ENCODE measurements around the gene MRE11. TPM values are rescaled to one million over a fixed set of nuclear protein-coding genes. Genes with fewer than 3 reads are reported as not detected.

Gene MRE11
- total and polyA plus RNA-seq, 10 of the 15 experiments (the other 5 are each of a cell fraction or from before 2014, with no cell fraction given): 16.2 to 39.2 (median 26.9) TPM

DNA sequence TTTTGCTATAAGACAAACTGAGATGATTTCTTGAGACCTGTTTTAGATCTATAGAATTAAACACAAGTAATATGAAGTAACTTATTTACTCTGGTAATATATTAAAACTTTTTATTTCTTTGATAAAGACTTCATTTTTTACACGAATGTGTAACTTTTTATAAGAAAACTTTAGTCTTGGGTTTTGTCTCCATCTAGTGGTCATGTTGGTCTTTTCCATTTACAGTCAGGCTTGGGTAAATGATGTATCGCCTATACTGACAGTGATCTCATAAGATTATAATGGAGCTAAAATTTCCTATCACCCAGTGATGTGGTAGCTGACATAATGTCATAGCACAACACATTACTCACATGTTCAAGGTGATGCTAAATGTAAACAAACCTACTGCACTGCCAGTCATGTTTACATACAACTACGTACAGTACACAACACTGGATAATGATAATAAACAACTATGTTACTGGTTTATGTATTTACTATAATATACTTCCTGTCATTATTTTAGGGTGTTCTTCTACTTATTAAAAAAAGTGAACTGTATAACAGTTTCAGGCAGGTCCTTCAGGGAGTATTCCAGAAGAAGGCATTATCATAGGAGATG lies 11.1 kb upstream of the MRE11 start:
- Histone ChIP-seq H3K4me3 (no peak overlapping the region), H3K36me3 (ENCODE audit: control insufficient read depth in 2 of 2, insufficient read depth in 2 of 2, low read length in 1 of 2) (no peaks in the 10 kb centered on the region; a peak in 1 of 4 replicates), H4K20me1 (ENCODE audit: control insufficient read depth, insufficient read depth) (no peaks in the 10 kb centered on the region), H3K4me2 (ENCODE audit: control insufficient read depth, insufficient read depth) (no peak overlapping the region), H3K4me1 (ENCODE audit: control insufficient read depth, insufficient read depth, low read length) (no peaks in the 10 kb centered on the region), H3K27ac (ENCODE audit: control insufficient read depth, insufficient read depth) (no peak overlapping the region), H3K9ac (ENCODE audit: control insufficient read depth, insufficient read depth, low read length) (no peak overlapping the region), H2AFZ (ENCODE audit: control insufficient read depth, low read depth, low read length) (no peak overlapping the region), H3K27me3 (replicated peaks in 1 of 2; ENCODE audit: control insufficient read depth in 2 of 2, insufficient read depth in 2 of 2, low read length in 1 of 2) (no peaks in the 10 kb centered on the region), H3K9me3 (replicated peaks; ENCODE audit: control insufficient read depth, insufficient read depth, low read length) (no peaks in the 10 kb centered on the region), H3K79me2 (ENCODE audit: control insufficient read depth, insufficient read depth, low read length) (no peaks in the 10 kb centered on the region)
- ATAC-seq (peak; percentile 84), DNase-seq (ENCODE audit: low read depth, low spot score) (no peak), FAIRE-seq (peak; percentile 83)
- in situ Hi-C loops (cut with MboI) (loop anchor here (5.0 to 10.0 kb wide), 3 partner anchors 177 to 610 kb away; no protein-coding TSS in a partner anchor), intact Hi-C loops (cut with micrococcal nuclease; ENCODE audit: unreplicated experiment) (loop anchor here (1.0 to 5.0 kb wide), 5 partner anchors 88 to 610 kb away; no protein-coding TSS in a partner anchor)
- RAD21 ChIA-PET (ENCODE audit: unreplicated experiment): interaction anchor here (0.5 to 1.6 kb wide), 26 partner anchors 10 to 841 kb away, joined by 3 to 20 read pairs (median 4); partner anchors contain the start of genes CWC15, KDM4D and PANX1
- CTCF ChIA-PET: interaction anchor here (0.6 to 5.0 kb wide), 48 partner anchors 9 to 609 kb away, joined by 3 to 88 read pairs (median 4); partner anchors contain the start of genes ANKRD49 and MRE11
- SMC1A ChIA-PET (ENCODE audit: uncharacterized antibody, unreplicated experiment): interaction anchor here (0.8 to 5.6 kb wide), 23 partner anchors 12 to 609 kb away, joined by 3 to 59 read pairs (median 4); no protein-coding TSS in a partner anchor
- WGBS (ENCODE audit: insufficient coverage, insufficient replicate concordance, low lambda C conversion rate, missing lambda C conversion rate): 2% methylated on average over 3 of the region's 3 CpGs
- POLR2A ChIA-PET: no interaction called here
- no TSS peak for BruUV-seq (replicated peaks)
- no peak for TF ChIP-seq ZBTB4 (CRISPR knock-in tag; IDR thresholded peaks at IDR 0.05)
- no peak for TF ChIP-seq ZNF274 (IDR thresholded peaks at IDR 0.05; ENCODE audit: insufficient read depth, insufficient read length)
- TF ChIP-seq, protein P1, sequence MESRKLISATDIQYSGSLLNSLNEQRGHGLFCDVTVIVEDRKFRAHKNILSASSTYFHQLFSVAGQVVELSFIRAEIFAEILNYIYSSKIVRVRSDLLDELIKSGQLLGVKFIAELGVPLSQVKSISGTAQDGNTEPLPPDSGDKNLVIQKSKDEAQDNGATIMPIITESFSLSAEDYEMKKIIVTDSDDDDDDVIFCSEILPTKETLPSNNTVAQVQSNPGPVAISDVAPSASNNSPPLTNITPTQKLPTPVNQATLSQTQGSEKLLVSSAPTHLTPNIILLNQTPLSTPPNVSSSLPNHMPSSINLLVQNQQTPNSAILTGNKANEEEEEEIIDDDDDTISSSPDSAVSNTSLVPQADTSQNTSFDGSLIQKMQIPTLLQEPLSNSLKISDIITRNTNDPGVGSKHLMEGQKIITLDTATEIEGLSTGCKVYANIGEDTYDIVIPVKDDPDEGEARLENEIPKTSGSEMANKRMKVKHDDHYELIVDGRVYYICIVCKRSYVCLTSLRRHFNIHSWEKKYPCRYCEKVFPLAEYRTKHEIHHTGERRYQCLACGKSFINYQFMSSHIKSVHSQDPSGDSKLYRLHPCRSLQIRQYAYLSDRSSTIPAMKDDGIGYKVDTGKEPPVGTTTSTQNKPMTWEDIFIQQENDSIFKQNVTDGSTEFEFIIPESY (IDR thresholded peaks at IDR 0.05): no peak
- 0 out of 2 replicates have a peak, but pooled peaks have one; percentile 29 for TF ChIP-seq CREB1 (IDR thresholded peaks at IDR 0.05; ENCODE audit: low read depth)
- TF ChIP-seq KAT2A (conservative IDR thresholded peaks at IDR 0.05; ENCODE audit: control insufficient read depth, low read depth, low read length): no peak
- peak; percentile 73; the same call in 1 of the 2 replicates for TF ChIP-seq SMC3 (IDR thresholded peaks at IDR 0.05; ENCODE audit: borderline replicate concordance, low read length)
- TF ChIP-seq CTCF (IDR thresholded peaks at IDR 0.05 in 2 of 3, conservative IDR thresholded peaks at IDR 0.05 in 1 of 3; ENCODE audit: control insufficient read depth in 2 of 3, extremely low read depth in 1 of 3, insufficient read depth in 1 of 3, low read depth in 3 of 3, low read length in 3 of 3): peak; percentile 49 to 69 (median 55); a peak in 5 of 6 replicates
- TF ChIP-seq ZNF622 (IDR thresholded peaks at IDR 0.05): no peak
- TF ChIP-seq POLR2AphosphoS5 (IDR thresholded peaks at IDR 0.05; ENCODE audit: low read length): no peak
- TF ChIP-seq MYC (IDR thresholded peaks at IDR 0.05; ENCODE audit: insufficient read depth, insufficient read length, insufficient replicate concordance, low read length, severe bottlenecking): no peak
- TF ChIP-seq IRF4 (IDR thresholded peaks at IDR 0.05; ENCODE audit: low read depth, low read length): no peak
- peak; percentile 85 for TF ChIP-seq RAD21 (IDR thresholded peaks at IDR 0.05; ENCODE audit: insufficient read depth, low read depth, low read length)
- TF ChIP-seq, protein P2, sequence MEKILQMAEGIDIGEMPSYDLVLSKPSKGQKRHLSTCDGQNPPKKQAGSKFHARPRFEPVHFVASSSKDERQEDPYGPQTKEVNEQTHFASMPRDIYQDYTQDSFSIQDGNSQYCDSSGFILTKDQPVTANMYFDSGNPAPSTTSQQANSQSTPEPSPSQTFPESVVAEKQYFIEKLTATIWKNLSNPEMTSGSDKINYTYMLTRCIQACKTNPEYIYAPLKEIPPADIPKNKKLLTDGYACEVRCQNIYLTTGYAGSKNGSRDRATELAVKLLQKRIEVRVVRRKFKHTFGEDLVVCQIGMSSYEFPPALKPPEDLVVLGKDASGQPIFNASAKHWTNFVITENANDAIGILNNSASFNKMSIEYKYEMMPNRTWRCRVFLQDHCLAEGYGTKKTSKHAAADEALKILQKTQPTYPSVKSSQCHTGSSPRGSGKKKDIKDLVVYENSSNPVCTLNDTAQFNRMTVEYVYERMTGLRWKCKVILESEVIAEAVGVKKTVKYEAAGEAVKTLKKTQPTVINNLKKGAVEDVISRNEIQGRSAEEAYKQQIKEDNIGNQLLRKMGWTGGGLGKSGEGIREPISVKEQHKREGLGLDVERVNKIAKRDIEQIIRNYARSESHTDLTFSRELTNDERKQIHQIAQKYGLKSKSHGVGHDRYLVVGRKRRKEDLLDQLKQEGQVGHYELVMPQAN (conservative IDR thresholded peaks at IDR 0.05): no peak
